CD4-positive, alpha-beta T cell treated with Interleukin-1 beta for 1 hour (primary cell): Measurements from ENCODE around the gene UPK3BL1.
A peak's percentile ranks its signal among the peaks of the same experiment; 100 is the strongest.
"Not testable (repeated sequence)": the region's sequence is repeated elsewhere in the genome, so short reads cannot be mapped to it uniquely, and the experiment has no call there.

Experiments
- DNase-seq, 2 donors: peaks; one replicate each; pipeline ENCODE4 v3.0.0-alpha.2; 2020 to 2022

Gene UPK3BL1

GRCh38 chr7:102642691-102643090 lies at the start of gene UPK3BL1:
UPK3BL1 (minus strand) TSS chr7:102642791; CDS start chr7:102642741, 50 bp downstream.
- not testable (repeated sequence) for DNase-seq

GRCh38 chr7:102690602-102691001 lies 48.0 kb upstream of the UPK3BL1 start:
- DNase-seq, result not testable (repeated sequence)

- DNase-seq, result not testable (repeated sequence)
Measured at GRCh38 chr7:102689436-102690282, 47.1 kb upstream of the UPK3BL1 start.

GRCh38 chr7:102688299-102689036 lies 45.9 kb upstream of the UPK3BL1 start:
- DNase-seq, result not testable (repeated sequence)

- not testable (repeated sequence) for DNase-seq
Measured at GRCh38 chr7:102682560-102682959, 40.0 kb upstream of the UPK3BL1 start.

- not testable (repeated sequence) for DNase-seq
Measured at GRCh38 chr7:102680780-102681179, 38.2 kb upstream of the UPK3BL1 start.

GRCh38 chr7:102675545-102675944 lies 33.0 kb upstream of the UPK3BL1 start:
- not testable (repeated sequence) for DNase-seq

GRCh38 chr7:102673447-102674067 lies 31.0 kb upstream of the UPK3BL1 start:
- not testable (repeated sequence) for DNase-seq

GRCh38 chr7:102671956-102672307 lies 29.3 kb upstream of the UPK3BL1 start:
- DNase-seq, result not testable (repeated sequence)

GRCh38 chr7:102671166-102671955 lies 28.8 kb upstream of the UPK3BL1 start, which contains the start of gene POLR2J2:
POLR2J2 (minus strand) TSS chr7:102671663; CDS start chr7:102671601, 62 bp downstream.
- peak in 1 of 2 donors; percentile 98 for DNase-seq

- DNase-seq, result not testable (repeated sequence)
Measured at GRCh38 chr7:102667523-102667922, 24.9 kb upstream of the UPK3BL1 start.

GRCh38 chr7:102666850-102667249 lies 24.3 kb upstream of the UPK3BL1 start:
- not testable (repeated sequence) for DNase-seq

- not testable (repeated sequence) for DNase-seq
Measured at GRCh38 chr7:102664765-102665164, 22.2 kb upstream of the UPK3BL1 start.

- DNase-seq, result not testable (repeated sequence)
Measured at GRCh38 chr7:102649924-102650323, 7.3 kb upstream of the UPK3BL1 start, which contains the start of gene SPDYE2B. SPDYE2B (plus strand) TSS chr7:102650319; CDS start chr7:102652349, 2,030 bp downstream.

- DNase-seq, result not testable (repeated sequence)
Measured at GRCh38 chr7:102647813-102648212, 5.2 kb upstream of the UPK3BL1 start.

GRCh38 chr7:102643404-102643803 lies 813 bp upstream of the UPK3BL1 start:
- DNase-seq, result not testable (repeated sequence)

- DNase-seq, result not testable (repeated sequence)
Measured at GRCh38 chr7:102638848-102639247, 3.7 kb downstream of the UPK3BL1 start.

- not testable (repeated sequence) for DNase-seq
Measured at GRCh38 chr7:102636956-102637355, 5.6 kb downstream of the UPK3BL1 start.

GRCh38 chr7:102635354-102635753 lies 7.2 kb downstream of the UPK3BL1 start:
- not testable (repeated sequence) for DNase-seq

- not testable (repeated sequence) for DNase-seq
Measured at GRCh38 chr7:102634299-102634698, 8.3 kb downstream of the UPK3BL1 start.

- not testable (repeated sequence) for DNase-seq
Measured at GRCh38 chr7:102630622-102631021, 12.0 kb downstream of the UPK3BL1 start.
